ENCODE results near the gene TGFBR2. TPM values are rescaled to one million over a fixed set of nuclear protein-coding genes. Genes with fewer than 3 reads are reported as not detected.

Gene TGFBR2
- polyA plus RNA-seq, 1 donor (not counting 4 experiments of a cell fraction or from before 2014, with no cell fraction given): 303 TPM

GRCh38 chr3:30644615-30645014, 38.2 kb downstream of the TGFBR2 start:
- Histone ChIP-seq H3K9ac (ENCODE audit: control insufficient read depth, extremely low read depth, insufficient read depth, low read length) (no peak overlapping the region), H2AFZ (ENCODE audit: control insufficient read depth, low read length) (no peak overlapping the region), H3K4me1 (ENCODE audit: control insufficient read depth, extremely low read depth, insufficient read depth, low read length) (no peaks in the 10 kb centered on the region), H3K27ac (ENCODE audit: control insufficient read depth, insufficient read depth, low read length) (no peak overlapping the region), H3K27me3 (ENCODE audit: control insufficient read depth, extremely low read depth, insufficient read depth, low read length) (no peaks in the 10 kb centered on the region), H3K79me2 (ENCODE audit: control insufficient read depth, insufficient read depth, low read length) (peaks cover 97% of the 10 kb centered on the region), H3K4me3 (ENCODE audit: control insufficient read depth in 2 of 3, extremely low read depth in 1 of 3, insufficient read depth in 2 of 3, low read depth in 1 of 3, low read length in 3 of 3) (no peak overlapping the region), H3K9me1 (ENCODE audit: control insufficient read depth, extremely low read depth, insufficient read depth, low read length) (peaks cover 7% of the 10 kb centered on the region), H3K9me3 (ENCODE audit: control insufficient read depth, low read depth, low read length) (no peaks in the 10 kb centered on the region), H4K20me1 (ENCODE audit: control insufficient read depth, extremely low read depth, insufficient read depth, low read length) (peaks cover 24% of the 10 kb centered on the region), H3K36me3 (ENCODE audit: control insufficient read depth in 2 of 2, extremely low read depth in 1 of 2, insufficient read depth in 2 of 2, low read length in 2 of 2) (peaks cover 37 to 49% of the 10 kb centered on the region in 2 experiments), H3K4me2 (ENCODE audit: control insufficient read depth, extremely low read depth, insufficient read depth, low read depth, low read length) (no peak overlapping the region)
- DNase-seq (ENCODE audit: low read depth, low spot score) (no peak), FAIRE-seq (no peak)
- TF ChIP-seq CTCF (optimal IDR thresholded peaks at IDR 0.05 in 1 of 3, IDR thresholded peaks at IDR 0.05 in 1 of 3, conservative IDR thresholded peaks at IDR 0.05 in 1 of 3; ENCODE audit: extremely low read depth in 1 of 3, insufficient read depth in 2 of 3, low read length in 3 of 3) (no peak), EZH2 (IDR thresholded peaks at IDR 0.05; ENCODE audit: low read length) (no peak)
- dilution Hi-C loops (cut with MboI; ENCODE audit: extremely low pct_ligation_motif_present, low sequenced_read_pairs): no loop called here

- peaks cover 24% of the 10 kb centered on the region for H4K20me1 ChIP-seq (ENCODE audit: control insufficient read depth, extremely low read depth, insufficient read depth, low read length)
- H3K4me1 ChIP-seq (ENCODE audit: control insufficient read depth, extremely low read depth, insufficient read depth, low read length): no peaks in the 10 kb centered on the region
- H3K9me1 ChIP-seq (ENCODE audit: control insufficient read depth, extremely low read depth, insufficient read depth, low read length): peaks cover 5% of the 10 kb centered on the region
- TF ChIP-seq EZH2 (IDR thresholded peaks at IDR 0.05; ENCODE audit: low read length): no peak
- TF ChIP-seq CTCF (optimal IDR thresholded peaks at IDR 0.05 in 1 of 3, IDR thresholded peaks at IDR 0.05 in 1 of 3, conservative IDR thresholded peaks at IDR 0.05 in 1 of 3; ENCODE audit: extremely low read depth in 1 of 3, insufficient read depth in 2 of 3, low read length in 3 of 3): no peak
- H3K4me3 ChIP-seq (ENCODE audit: control insufficient read depth in 2 of 3, extremely low read depth in 1 of 3, insufficient read depth in 2 of 3, low read depth in 1 of 3, low read length in 3 of 3): no peak overlapping the region
- H3K9ac ChIP-seq (ENCODE audit: control insufficient read depth, extremely low read depth, insufficient read depth, low read length): no peak overlapping the region
- peaks cover 97% of the 10 kb centered on the region for H3K79me2 ChIP-seq (ENCODE audit: control insufficient read depth, insufficient read depth, low read length)
- no peak overlapping the region for H3K27ac ChIP-seq (ENCODE audit: control insufficient read depth, insufficient read depth, low read length)
- dilution Hi-C loops (cut with MboI; ENCODE audit: extremely low pct_ligation_motif_present, low sequenced_read_pairs): no loop called here
- FAIRE-seq (no peak), DNase-seq (ENCODE audit: low read depth, low spot score) (no peak)
- no peak overlapping the region for H3K4me2 ChIP-seq (ENCODE audit: control insufficient read depth, extremely low read depth, insufficient read depth, low read depth, low read length)
- peaks cover 39 to 54% of the 10 kb centered on the region in 2 experiments for H3K36me3 ChIP-seq (ENCODE audit: control insufficient read depth in 2 of 2, extremely low read depth in 1 of 2, insufficient read depth in 2 of 2, low read length in 2 of 2)
- H3K9me3 ChIP-seq (ENCODE audit: control insufficient read depth, low read depth, low read length): no peaks in the 10 kb centered on the region
- H2AFZ ChIP-seq (ENCODE audit: control insufficient read depth, low read length): no peak overlapping the region
- H3K27me3 ChIP-seq (ENCODE audit: control insufficient read depth, extremely low read depth, insufficient read depth, low read length): no peaks in the 10 kb centered on the region
These were observed 38.7 kb downstream of the TGFBR2 start for GRCh38 chr3:30645077-30645476.

Measured in keratinocyte (primary cell).